Fibroblast of lung (primary cell): ENCODE data around the gene MLLT10. TPM values are rescaled to one million over a fixed set of nuclear protein-coding genes. Genes with fewer than 3 reads are reported as not detected.

ENCODE experiments used
- DNase-seq, 2 donors: peaks; one replicate each; pipeline versions ENCODE4 v3.0.0 to v3.0.0-alpha.2; 2010; ENCODE audit warnings: low read depth in 2 of 2
- H2AFZ ChIP-seq: 2 replicates; pipeline ENCODE4 v1.5.1; 2012; ENCODE audit warnings: low read length, control low read depth, inconsistent platforms
- H3K27ac ChIP-seq: 2 replicates; pipeline ENCODE4 v1.5.1; 2011; ENCODE audit warnings: low read length, control low read depth; ENCODE audit not compliant: insufficient read depth
- H3K27me3 ChIP-seq: 2 replicates; pipeline ENCODE4 v1.5.1; 2011; ENCODE audit warnings: mild to moderate bottlenecking, low read length; ENCODE audit not compliant: control insufficient read depth, insufficient read depth
- H3K36me3 ChIP-seq: 2 replicates; pipeline ENCODE4 v1.5.1; 2011; ENCODE audit warnings: low read length; ENCODE audit not compliant: control insufficient read depth, insufficient read depth
- H3K4me1 ChIP-seq: 2 replicates; pipeline ENCODE4 v1.5.1; 2011; ENCODE audit warnings: low read length; ENCODE audit not compliant: control insufficient read depth, insufficient read depth; ENCODE audit errors: extremely low read depth
- H3K4me2 ChIP-seq: 2 replicates; pipeline ENCODE4 v1.5.1; 2011; ENCODE audit warnings: low read length, control low read depth; ENCODE audit not compliant: insufficient read depth; ENCODE audit errors: extremely low read depth
- H3K4me3 ChIP-seq, 4 experiments: fragments of 200-600 bp in 1 of 4; sonication (generic) in 1 of 4; replicated peaks in 1 of 4; 2 replicates each; pipeline ENCODE4 v1.5.1; 2011 to 2016; ENCODE audit warnings: low read length in 4 of 4, low read depth in 3 of 4, mild to moderate bottlenecking in 3 of 4, control low read depth in 2 of 4, inconsistent platforms in 1 of 4, mixed read lengths in 1 of 4; ENCODE audit not compliant: insufficient read depth in 1 of 4; ENCODE audit errors: control extremely low read depth in 1 of 4
- H3K79me2 ChIP-seq: 2 replicates; pipeline ENCODE4 v1.5.1; 2012; ENCODE audit warnings: mild to moderate bottlenecking, low read length, inconsistent platforms; ENCODE audit not compliant: control insufficient read depth, insufficient read depth
- H3K9ac ChIP-seq: 2 replicates; pipeline ENCODE4 v1.5.1; 2011; ENCODE audit warnings: mild to moderate bottlenecking, low read length, control low read depth; ENCODE audit not compliant: insufficient read depth
- H3K9me3 ChIP-seq: 2 replicates; pipeline ENCODE4 v1.5.1; 2012; ENCODE audit warnings: low read depth, low read length; ENCODE audit not compliant: control insufficient read depth, insufficient read depth
- H4K20me1 ChIP-seq: 2 replicates; pipeline ENCODE4 v1.5.1; 2011; ENCODE audit warnings: low read length; ENCODE audit not compliant: control insufficient read depth, insufficient read depth; ENCODE audit errors: extremely low read depth
- EZH2 ChIP-seq: IDR thresholded peaks from 2 replicates; pipeline ENCODE4 v1.5.1; 2012; ENCODE audit warnings: low read length, control low read depth, mild to moderate bottlenecking; ENCODE audit errors: missing control alignments
- polyA plus RNA-seq, 2 donors: library from polyadenylated mRNA; depleted of rRNA in 1 of 2; stranded (reverse) in 1 of 2; unstranded in 1 of 2; fragments of >200 nt; gene quantifications; 2 replicates each; pipeline ENCODE4 v1.2.1, GENCODE V29; 2011 to 2012; ENCODE audit warnings: missing spikeins in 1 of 2
- total RNA-seq: library from RNA; depleted of rRNA; stranded (reverse); fragments of >200 nt; gene quantifications from 2 replicates; pipeline ENCODE4 v1.2.1, GENCODE V29; 2014
- TF ChIP-seq, protein P1 (sequence below), 2 donors: IDR thresholded peaks in 1 of 2; conservative IDR thresholded peaks in 1 of 2; 1 replicate in 1 of 2; 2 replicates in 1 of 2; pipeline ENCODE4 v1.5.1; 2011 to 2012; ENCODE audit warnings: low read length in 2 of 2, control low read depth in 1 of 2, inconsistent platforms in 1 of 2, low read depth in 1 of 2, mild to moderate bottlenecking in 1 of 2

The MLLT10 gene
- total and polyA plus RNA-seq, 2 donors (not counting 1 experiment from before 2014, with no cell fraction given), result 25.6 to 56.3 TPM

DNA sequence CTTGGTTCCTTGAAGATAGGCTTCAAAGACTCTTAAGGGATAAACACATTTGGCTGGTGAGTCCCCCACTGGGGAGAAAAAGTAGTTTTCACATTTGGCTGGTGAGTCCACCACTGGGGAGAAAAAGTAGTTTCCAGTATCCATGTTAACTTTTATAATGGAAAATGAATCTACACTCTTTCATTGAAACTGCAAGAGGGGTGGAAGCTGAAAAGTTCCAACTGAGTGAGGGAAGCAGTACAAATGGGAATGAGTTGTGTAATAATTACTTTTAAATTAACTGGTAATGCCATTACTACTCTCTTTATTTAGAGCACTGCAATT, 153.9 kb downstream of the MLLT10 start:
- Histone ChIP-seq H3K4me3 (no peak overlapping the region), H4K20me1 (no peaks in the 10 kb centered on the region), H3K4me1 (no peaks in the 10 kb centered on the region), H3K27me3 (no peaks in the 10 kb centered on the region), H3K9me3 (no peaks in the 10 kb centered on the region), H3K27ac (no peak overlapping the region), H3K79me2 (no peaks in the 10 kb centered on the region), H3K36me3 (no peaks in the 10 kb centered on the region), H2AFZ (no peak overlapping the region), H3K4me2 (no peak overlapping the region), H3K9ac (no peak overlapping the region)
- no peak for DNase-seq
- TF ChIP-seq, protein P1, sequence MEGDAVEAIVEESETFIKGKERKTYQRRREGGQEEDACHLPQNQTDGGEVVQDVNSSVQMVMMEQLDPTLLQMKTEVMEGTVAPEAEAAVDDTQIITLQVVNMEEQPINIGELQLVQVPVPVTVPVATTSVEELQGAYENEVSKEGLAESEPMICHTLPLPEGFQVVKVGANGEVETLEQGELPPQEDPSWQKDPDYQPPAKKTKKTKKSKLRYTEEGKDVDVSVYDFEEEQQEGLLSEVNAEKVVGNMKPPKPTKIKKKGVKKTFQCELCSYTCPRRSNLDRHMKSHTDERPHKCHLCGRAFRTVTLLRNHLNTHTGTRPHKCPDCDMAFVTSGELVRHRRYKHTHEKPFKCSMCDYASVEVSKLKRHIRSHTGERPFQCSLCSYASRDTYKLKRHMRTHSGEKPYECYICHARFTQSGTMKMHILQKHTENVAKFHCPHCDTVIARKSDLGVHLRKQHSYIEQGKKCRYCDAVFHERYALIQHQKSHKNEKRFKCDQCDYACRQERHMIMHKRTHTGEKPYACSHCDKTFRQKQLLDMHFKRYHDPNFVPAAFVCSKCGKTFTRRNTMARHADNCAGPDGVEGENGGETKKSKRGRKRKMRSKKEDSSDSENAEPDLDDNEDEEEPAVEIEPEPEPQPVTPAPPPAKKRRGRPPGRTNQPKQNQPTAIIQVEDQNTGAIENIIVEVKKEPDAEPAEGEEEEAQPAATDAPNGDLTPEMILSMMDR (conservative IDR thresholded peaks at IDR 0.05 in 1 of 2, IDR thresholded peaks at IDR 0.05 in 1 of 2; ENCODE audit: low read depth in 1 of 2, low read length in 2 of 2), result no peak
- no peak for TF ChIP-seq EZH2

DNA sequence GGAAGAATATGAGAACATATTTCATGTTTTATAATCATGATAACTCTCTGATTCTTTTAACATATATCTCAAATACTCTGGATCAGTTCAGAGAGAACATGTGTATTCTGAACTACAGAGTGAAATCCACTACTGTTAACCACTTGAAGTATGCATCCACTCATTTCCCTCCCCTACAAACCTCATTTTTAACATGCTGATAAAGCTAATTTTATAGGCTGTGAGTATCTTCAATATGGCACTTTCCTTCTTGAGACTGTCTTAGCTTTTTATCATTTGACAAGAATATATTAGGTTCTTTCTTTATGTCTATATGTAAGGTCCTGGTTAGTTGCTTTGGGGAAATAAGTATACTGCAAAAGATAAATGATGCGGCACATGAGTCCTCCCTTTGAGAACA, 154.8 kb downstream of the MLLT10 start:
- H3K36me3 ChIP-seq, result no peaks in the 10 kb centered on the region
- no peaks in the 10 kb centered on the region for H3K79me2 ChIP-seq

DNA sequence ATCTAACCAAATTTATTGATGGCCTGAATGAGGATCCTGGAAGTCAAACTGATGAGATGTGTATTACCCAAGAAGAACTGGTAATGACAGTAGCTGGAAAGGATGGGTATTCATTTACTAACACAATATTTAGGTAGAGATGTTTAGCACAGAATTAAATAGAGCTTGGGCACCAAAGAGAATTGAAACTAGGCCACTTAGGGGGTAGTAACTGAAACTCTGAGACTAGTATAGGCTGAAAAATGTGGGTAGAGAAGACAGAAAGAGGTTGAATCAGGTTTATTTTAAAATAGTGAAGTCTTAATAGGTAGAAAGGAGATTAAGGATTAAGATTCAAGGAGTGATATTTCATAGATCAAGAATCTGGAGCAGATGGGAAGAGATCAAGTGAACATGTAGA, 155.8 kb downstream of the MLLT10 start:
- DNase-seq, result no peak
- H3K9ac ChIP-seq, result no peak overlapping the region
- H3K27me3 ChIP-seq, result no peaks in the 10 kb centered on the region
- no peak overlapping the region for H3K4me2 ChIP-seq
- no peaks in the 10 kb centered on the region for H4K20me1 ChIP-seq
- H3K4me1 ChIP-seq, result no peaks in the 10 kb centered on the region
- no peak overlapping the region for H2AFZ ChIP-seq
- H3K27ac ChIP-seq, result no peak overlapping the region
- TF ChIP-seq EZH2, result no peak
- TF ChIP-seq, protein P1 (conservative IDR thresholded peaks at IDR 0.05 in 1 of 2, IDR thresholded peaks at IDR 0.05 in 1 of 2; ENCODE audit: low read depth in 1 of 2, low read length in 2 of 2), result no peak
- no peaks in the 10 kb centered on the region for H3K36me3 ChIP-seq
- H3K4me3 ChIP-seq, result no peak overlapping the region
- H3K79me2 ChIP-seq, result no peaks in the 10 kb centered on the region
- no peaks in the 10 kb centered on the region for H3K9me3 ChIP-seq

More for the DNA sequence above, 154.8 kb downstream of the MLLT10 start:
- H2AFZ ChIP-seq, result no peak overlapping the region
- no peak for DNase-seq
- H3K4me3 ChIP-seq, result no peak overlapping the region
- no peak overlapping the region for H3K27ac ChIP-seq
- no peak overlapping the region for H3K9ac ChIP-seq
- H3K27me3 ChIP-seq, result no peaks in the 10 kb centered on the region
- no peaks in the 10 kb centered on the region for H3K4me1 ChIP-seq
- H4K20me1 ChIP-seq, result no peaks in the 10 kb centered on the region
- H3K9me3 ChIP-seq, result no peaks in the 10 kb centered on the region
- no peak for TF ChIP-seq EZH2
- TF ChIP-seq, protein P1 (conservative IDR thresholded peaks at IDR 0.05 in 1 of 2, IDR thresholded peaks at IDR 0.05 in 1 of 2; ENCODE audit: low read depth in 1 of 2, low read length in 2 of 2), result no peak
- H3K4me2 ChIP-seq, result no peak overlapping the region
